ENCODE measurements around the gene CDKAL1. TPM values are rescaled to one million over a fixed set of nuclear protein-coding genes. Genes with fewer than 3 reads are reported as not detected.
"Not testable (repeated sequence)": the region's sequence is repeated elsewhere in the genome, so short reads cannot be mapped to it uniquely, and the experiment has no call there.

The CDKAL1 gene
- polyA plus RNA-seq, 12 donors = 10.0 to 17.3 (median 14.8) TPM; not detected in 1

- no peak for DNase-seq
Observed at GRCh38 chr6:21246075-21246474, 711.8 kb downstream of the CDKAL1 start.

GRCh38 chr6:21254460-21254859 is 720.2 kb downstream of the CDKAL1 start:
- not testable (repeated sequence) for DNase-seq

GRCh38 chr6:21256197-21256596 is 721.9 kb downstream of the CDKAL1 start:
- no peak for DNase-seq

GRCh38 chr6:21257125-21257524 is 722.9 kb downstream of the CDKAL1 start:
- DNase-seq = no peak

GRCh38 chr6:21258665-21259064 is 724.4 kb downstream of the CDKAL1 start:
- DNase-seq = no peak

- DNase-seq = no peak
Observed at GRCh38 chr6:21259660-21260059, 725.4 kb downstream of the CDKAL1 start.

GRCh38 chr6:21262504-21262903 is 728.2 kb downstream of the CDKAL1 start:
- no peak for DNase-seq

- no peak for DNase-seq
Observed at GRCh38 chr6:21263531-21264287, 729.5 kb downstream of the CDKAL1 start.

- DNase-seq = no peak
Observed at GRCh38 chr6:21264288-21265033, 730.2 kb downstream of the CDKAL1 start.

GRCh38 chr6:21265034-21265729 is 730.9 kb downstream of the CDKAL1 start:
- DNase-seq = no peak

- DNase-seq = no peak
Observed at GRCh38 chr6:21265730-21266044, 731.4 kb downstream of the CDKAL1 start.

- peak; percentile 27 for DNase-seq
Observed at GRCh38 chr6:21270636-21271201, 736.5 kb downstream of the CDKAL1 start.

GRCh38 chr6:21271428-21272155 is 737.3 kb downstream of the CDKAL1 start:
- no peak for DNase-seq

- no peak for DNase-seq
Observed at GRCh38 chr6:21273451-21273850, 739.2 kb downstream of the CDKAL1 start.

- no peak for DNase-seq
Observed at GRCh38 chr6:21274851-21275250, 740.6 kb downstream of the CDKAL1 start.

GRCh38 chr6:21277601-21278374 is 743.5 kb downstream of the CDKAL1 start:
- DNase-seq = no peak

GRCh38 chr6:21278375-21278745 is 744.1 kb downstream of the CDKAL1 start:
- no peak for DNase-seq

- no peak for DNase-seq
Observed at GRCh38 chr6:21279619-21280018, 745.4 kb downstream of the CDKAL1 start.

GRCh38 chr6:21281366-21281765 is 747.1 kb downstream of the CDKAL1 start:
- DNase-seq = no peak
